SK-N-MC (cell line): ENCODE results near the gene HDLBP.

Source experiments
- EZH2 ChIP-seq: fragments of 200-600 bp; sonication (generic); IDR thresholded peaks from one replicate; pipeline ENCODE4 v1.6.1; 2017; ENCODE audit warnings: antibody characterized with exemption
- FOXP2 ChIP-seq: optimal IDR thresholded peaks from 2 replicates; pipeline ENCODE3; 2011; ENCODE audit warnings: mild to moderate bottlenecking, moderate library complexity; ENCODE audit not compliant: insufficient read depth; ENCODE audit errors: extremely low read length, control extremely low read depth
- POLR2AphosphoS5 ChIP-seq: IDR thresholded peaks from 2 replicates; pipeline ENCODE4 v1.6.1; 2012; ENCODE audit warnings: mild to moderate bottlenecking, low read depth, low read length, borderline replicate concordance

DNA sequence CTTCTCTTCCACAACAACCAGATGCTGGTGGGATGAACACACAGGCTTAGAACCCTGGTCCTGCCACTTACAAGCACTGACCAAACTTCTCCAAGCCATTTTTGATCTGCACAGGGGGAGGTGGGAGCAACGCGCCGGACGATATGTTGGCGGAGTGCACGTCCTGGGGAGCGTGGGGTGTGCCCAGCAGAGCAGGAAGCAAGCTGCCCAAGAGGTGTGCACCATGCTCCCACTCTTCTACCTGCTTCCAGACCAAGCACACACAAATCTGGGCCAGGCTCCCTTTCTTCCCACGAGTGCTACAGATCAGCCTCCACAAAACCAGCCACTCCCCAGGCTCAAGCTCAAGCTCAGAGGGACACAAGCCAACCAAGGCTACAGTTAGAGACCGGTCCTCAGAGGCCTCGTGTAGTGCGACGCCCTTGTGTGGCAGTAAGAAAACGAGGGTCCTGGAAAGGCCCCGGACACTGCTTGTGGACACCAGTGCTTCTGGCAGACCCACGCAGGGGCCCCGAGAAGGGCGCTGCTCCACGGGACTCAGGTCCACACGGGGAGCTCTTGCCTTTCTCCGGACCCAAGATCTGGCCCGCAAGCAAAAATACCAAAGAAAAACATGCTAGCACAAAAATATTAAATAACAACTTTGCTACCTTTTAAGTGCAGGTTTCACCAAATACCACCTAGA, 75.0 kb downstream of the HDLBP start:
- TF ChIP-seq POLR2AphosphoS5 (no peak), EZH2 (no peak), FOXP2 (no peak)
